Endothelial cell of umbilical vein (primary cell): ENCODE measurements around the gene ECT2. TPM values are rescaled to one million over a fixed set of nuclear protein-coding genes. Genes with fewer than 3 reads are reported as not detected.

ENCODE experiments used
- BruUV-seq: library from RNA; stranded (reverse); fragments of 400-500 nt; replicated peaks from 2 replicates; lab custom pipeline; 2021; lab: Mats Ljungman, UMichigan
- CTCF ChIA-PET: fragments of 300-600, 350-600 bp; sonication (Branson Sonifier 250); formaldehyde crosslinking; loops from one replicate; lab custom pipeline; 2021; ENCODE audit warnings: antibody characterized with exemption, inconsistent platforms; lab: Charles Lee
- POLR2A ChIA-PET: fragments of 300-600, 350-600 bp; sonication (Branson Sonifier 250); formaldehyde crosslinking; loops from one replicate; lab custom pipeline; 2021; ENCODE audit warnings: antibody characterized with exemption, inconsistent platforms; lab: Charles Lee
- DNase-seq: peaks from one replicate; pipeline ENCODE4 v3.0.0-alpha.2; 2011; ENCODE audit warnings: low read depth, low spot score
- FAIRE-seq: peaks from 2 replicates; lab custom pipeline; 2011; peaks lifted over from hg19 to GRCh38; lab: Jason Lieb, UNC
- H2AFZ ChIP-seq: 2 replicates; pipeline ENCODE4 v1.6.0; 2012; ENCODE audit warnings: low read depth, low read length, control low read depth, inconsistent platforms
- H3K27ac ChIP-seq: 2 replicates; pipeline ENCODE4 v1.5.1; 2011; ENCODE audit warnings: low read depth, mild to moderate bottlenecking, control low read depth, low read length, moderate library complexity; ENCODE audit not compliant: insufficient read depth
- H3K27me3 ChIP-seq, 2 experiments: 2 replicates each; pipeline versions ENCODE4 v1.6.0 to v1.6.1; 2011; ENCODE audit warnings: low read length in 2 of 2, mixed read lengths in 1 of 2; ENCODE audit not compliant: control insufficient read depth in 2 of 2, insufficient read depth in 2 of 2
- H3K36me3 ChIP-seq, 2 experiments: 2 replicates in 1 of 2; 3 replicates in 1 of 2; pipeline ENCODE4 v1.5.1; 2011; ENCODE audit warnings: low read length in 2 of 2, mild to moderate bottlenecking in 1 of 2, moderate library complexity in 1 of 2; ENCODE audit not compliant: control insufficient read depth in 2 of 2, insufficient read depth in 2 of 2; ENCODE audit errors: extremely low read depth in 1 of 2
- H3K4me1 ChIP-seq: 3 replicates; pipeline ENCODE4 v1.5.1; 2011; ENCODE audit warnings: mild to moderate bottlenecking, low read length; ENCODE audit not compliant: control insufficient read depth, insufficient read depth; ENCODE audit errors: extremely low read depth
- H3K4me2 ChIP-seq: 2 replicates; pipeline ENCODE4 v1.6.1; 2011; ENCODE audit warnings: low read length, control low read depth, mixed read lengths; ENCODE audit not compliant: insufficient read depth
- H3K4me3 ChIP-seq, 3 experiments: fragments of 200-600 bp in 1 of 3; sonication (generic), shearing (Covaris generic) in 1 of 3; replicated peaks in 1 of 3; 2 replicates each; pipeline ENCODE4 v1.5.1; 2011 to 2016; ENCODE audit warnings: control low read depth in 3 of 3, low read length in 3 of 3, mild to moderate bottlenecking in 2 of 3, inconsistent platforms in 1 of 3, low read depth in 1 of 3, moderate library complexity in 1 of 3; ENCODE audit not compliant: insufficient read depth in 1 of 3
- H3K79me2 ChIP-seq: 2 replicates; pipeline ENCODE4 v1.6.0; 2012; ENCODE audit warnings: low read length, inconsistent platforms; ENCODE audit not compliant: control insufficient read depth, insufficient read depth
- H3K9ac ChIP-seq: replicated peaks from 2 replicates; pipeline ENCODE3; 2011; ENCODE audit warnings: low read length, control low read depth; ENCODE audit not compliant: insufficient read depth; ENCODE audit errors: extremely low read depth
- H3K9me1 ChIP-seq: replicated peaks from 3 replicates; pipeline ENCODE4 v1.6.0; 2011; ENCODE audit warnings: mild to moderate bottlenecking, low read length; ENCODE audit not compliant: control insufficient read depth, insufficient read depth; ENCODE audit errors: extremely low read depth
- H3K9me3 ChIP-seq: replicated peaks from 2 replicates; pipeline ENCODE4 v1.5.1; 2012; ENCODE audit warnings: low read length, inconsistent platforms; ENCODE audit not compliant: control insufficient read depth, insufficient read depth
- H4K20me1 ChIP-seq: replicated peaks from 2 replicates; pipeline ENCODE3; 2011; ENCODE audit warnings: mild to moderate bottlenecking, low read length; ENCODE audit not compliant: control insufficient read depth, insufficient read depth; ENCODE audit errors: extremely low read depth
- CTCF ChIP-seq, 2 donors: IDR thresholded peaks; 1 replicate in 1 of 2; 2 replicates in 1 of 2; pipeline ENCODE4 v1.5.1; 2011; ENCODE audit warnings: low read length in 2 of 2, mild to moderate bottlenecking in 2 of 2, moderate library complexity in 2 of 2, control low read depth in 1 of 2, inconsistent platforms in 1 of 2, low read depth in 1 of 2; ENCODE audit not compliant: insufficient read depth in 1 of 2; ENCODE audit errors: extremely low read depth in 1 of 2
- EZH2 ChIP-seq: IDR thresholded peaks from 2 replicates; pipeline ENCODE4 v1.6.1; 2012; ENCODE audit warnings: borderline replicate concordance, low read depth, mild to moderate bottlenecking, moderate library complexity, low read length, inconsistent platforms; ENCODE audit not compliant: severe bottlenecking
- FOS ChIP-seq: IDR thresholded peaks from 2 replicates; pipeline ENCODE4 v1.6.1; 2011; ENCODE audit warnings: mild to moderate bottlenecking, low read length, moderate library complexity, borderline replicate concordance; ENCODE audit not compliant: insufficient read depth
- GATA2 ChIP-seq: IDR thresholded peaks from 2 replicates; pipeline ENCODE4 v1.7.0; 2011; ENCODE audit warnings: low read depth, mild to moderate bottlenecking, moderate library complexity, mixed read lengths, low read length; ENCODE audit not compliant: insufficient read length, insufficient read depth
- JUN ChIP-seq: IDR thresholded peaks from 2 replicates; pipeline ENCODE4 v1.6.1; 2011; ENCODE audit warnings: borderline replicate concordance, low read depth; ENCODE audit not compliant: insufficient read length, insufficient read depth
- MYC ChIP-seq: IDR thresholded peaks from one replicate; pipeline ENCODE4 v1.6.1; 2011; ENCODE audit warnings: mild to moderate bottlenecking, low read depth, low read length
- POLR2A ChIP-seq: IDR thresholded peaks from 2 replicates; pipeline ENCODE4 v1.6.1; 2012; ENCODE audit warnings: low read depth, mild to moderate bottlenecking, control low read depth, low read length
- POLR2AphosphoS5 ChIP-seq: IDR thresholded peaks from 2 replicates; pipeline ENCODE4 v1.6.1; 2012; ENCODE audit warnings: low read depth, mild to moderate bottlenecking, control low read depth, low read length, moderate library complexity; ENCODE audit not compliant: insufficient read depth
- dilution Hi-C: fragments of 300-500 bp; cut with MboI; formaldehyde crosslinking; loops from one replicate; pipeline ENCODE4 v1.15.0; 2019; ENCODE audit warnings: low sequenced_read_pairs; ENCODE audit not compliant: extremely low pct_ligation_motif_present
- intact Hi-C: fragments of 100-400 bp; cut with micrococcal nuclease; formaldehyde crosslinking; loops from one replicate; pipeline ENCODE4 v1.10.0; 2022
- polyA plus RNA-seq, 4 experiments: library from polyadenylated mRNA; depleted of rRNA in 3 of 4; stranded (reverse) in 3 of 4; unstranded in 1 of 4; fragments of >200 nt; gene quantifications; 2 replicates each; pipeline versions ENCODE4 v1.2.1 to v1.2.3, GENCODE V29; 2011 to 2012; ENCODE audit warnings: missing spikeins in 1 of 4
- total RNA-seq: library from RNA; stranded (reverse); gene quantifications from 2 replicates; pipeline ENCODE4 v1.2.3, GENCODE V29; 2021
- TF ChIP-seq, protein P1 (sequence below): IDR thresholded peaks from 2 replicates; pipeline ENCODE4 v1.6.1; 2011; ENCODE audit not compliant: insufficient read depth, insufficient read length

ECT2 gene
- total and polyA plus RNA-seq, 2 donors (not counting 3 experiments of a cell fraction or from before 2014, with no cell fraction given): 10.3 to 47.5 TPM

DNA sequence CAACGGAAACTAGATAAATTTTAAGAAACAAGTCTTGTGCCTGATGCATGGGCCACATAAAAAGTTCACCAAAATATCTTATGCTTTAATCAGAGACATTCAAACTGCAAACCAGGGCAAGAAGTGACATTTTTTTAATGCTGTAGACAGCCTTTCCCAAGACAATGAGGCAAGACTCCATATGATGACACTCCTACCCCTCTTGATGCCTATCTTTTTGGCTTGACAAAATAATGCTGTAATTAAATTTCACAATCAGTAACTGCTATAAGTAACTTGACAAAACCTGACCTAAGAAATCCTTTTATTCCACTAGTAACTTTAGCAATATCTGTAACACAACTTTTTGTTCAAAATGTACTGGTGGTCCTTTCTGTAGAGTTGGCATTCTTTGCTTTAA lies 48.7 kb downstream of the ECT2 start:
- no peak for TF ChIP-seq POLR2AphosphoS5
- no peak overlapping the region for H2AFZ ChIP-seq
- dilution Hi-C loops (no loop called here), intact Hi-C loops (no loop called here)
- no peaks in the 10 kb centered on the region for H3K4me1 ChIP-seq
- ChIA-PET POLR2A (no interaction called here), CTCF (no interaction called here)
- H3K27ac ChIP-seq: no peak overlapping the region
- H3K36me3 ChIP-seq: peaks cover 0 to 4% of the 10 kb centered on the region in 2 experiments
- no peaks in the 10 kb centered on the region for H3K9me1 ChIP-seq
- no peaks in the 10 kb centered on the region for H3K9me3 ChIP-seq
- no TSS peak for BruUV-seq
- FAIRE-seq (no peak), DNase-seq (no peak)
- H3K4me3 ChIP-seq: no peak overlapping the region
- H3K4me2 ChIP-seq: no peak overlapping the region
- peaks cover 6% of the 10 kb centered on the region for H3K79me2 ChIP-seq
- H3K9ac ChIP-seq: no peak overlapping the region
- H3K27me3 ChIP-seq: no peaks in the 10 kb centered on the region
- no peaks in the 10 kb centered on the region for H4K20me1 ChIP-seq

- H3K79me2 ChIP-seq: peaks cover 5% of the 10 kb centered on the region
- intact Hi-C loops (no loop called here), dilution Hi-C loops (no loop called here)
- POLR2A ChIA-PET: no interaction called here
- no peaks in the 10 kb centered on the region for H3K27me3 ChIP-seq
- H3K4me2 ChIP-seq: no peak overlapping the region
- CTCF ChIA-PET: interaction anchor here (1.2 kb wide), 1 partner anchor 10 kb away, joined by 3 read pairs; no protein-coding TSS in a partner anchor
- TF ChIP-seq CTCF (IDR thresholded peaks at IDR 0.05; ENCODE audit: extremely low read depth in 1 of 2, insufficient read depth in 1 of 2, low read depth in 1 of 2, low read length in 2 of 2) (no peak), POLR2AphosphoS5 (no peak), EZH2 (no peak), JUN (no peak), MYC (no peak), GATA2 (no peak), POLR2A (no peak), FOS (no peak)
- TF ChIP-seq, protein P1, sequence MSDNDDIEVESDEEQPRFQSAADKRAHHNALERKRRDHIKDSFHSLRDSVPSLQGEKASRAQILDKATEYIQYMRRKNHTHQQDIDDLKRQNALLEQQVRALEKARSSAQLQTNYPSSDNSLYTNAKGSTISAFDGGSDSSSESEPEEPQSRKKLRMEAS: no peak
- H2AFZ ChIP-seq: no peak overlapping the region
- no peaks in the 10 kb centered on the region for H4K20me1 ChIP-seq
- H3K27ac ChIP-seq: no peak overlapping the region
- no peak for DNase-seq
- H3K4me1 ChIP-seq: no peaks in the 10 kb centered on the region
- no TSS peak for BruUV-seq
- H3K9me1 ChIP-seq: no peaks in the 10 kb centered on the region
- peaks cover 0 to 9% of the 10 kb centered on the region in 2 experiments for H3K36me3 ChIP-seq
- H3K9me3 ChIP-seq: no peaks in the 10 kb centered on the region
- H3K9ac ChIP-seq: no peak overlapping the region
- no peak overlapping the region for H3K4me3 ChIP-seq
- FAIRE-seq: no peak
Observed at GRCh38 chr3:172800156-172800555, 49.6 kb downstream of the ECT2 start.
